CD4-positive, alpha-beta T cell (primary cell): ENCODE results near the gene DDIT4. TPM values are rescaled to one million over a fixed set of nuclear protein-coding genes. Genes with fewer than 3 reads are reported as not detected.

ENCODE experiments used
- ATAC-seq: fragments of 200-7000 bp; cut with Tn5 transposase; one replicate; pipeline ENCODE4 v1.10.0; 2022; ENCODE audit warnings: mild to moderate bottlenecking; ENCODE audit not compliant: poor library complexity
- CTCF ChIA-PET: fragments of 350-600 bp; sonication (Branson Sonifier 250); formaldehyde crosslinking; loops from one replicate; lab custom pipeline; 2021; ENCODE audit warnings: antibody characterized with exemption, inconsistent platforms; lab: Charles Lee
- POLR2A ChIA-PET: fragments of 350-600 bp; sonication (Branson Sonifier 250); formaldehyde crosslinking; loops from one replicate; lab custom pipeline; 2021; ENCODE audit warnings: antibody characterized with exemption, inconsistent platforms; lab: Charles Lee
- DNase-seq, 14 experiments: peaks; one replicate each; pipeline ENCODE4 v3.0.0-alpha.2; 2013 to 2020; ENCODE audit warnings: mixed read lengths in 2 of 14
- H3K27ac ChIP-seq, 2 donors: one replicate each; pipeline versions ENCODE4 v1.5.1 to v1.7.0; 2013; ENCODE audit warnings: low read length in 2 of 2, low read depth in 1 of 2, mild to moderate bottlenecking in 1 of 2
- H3K27me3 ChIP-seq, 2 experiments: 1 replicate in 1 of 2; 2 replicates in 1 of 2; pipeline versions ENCODE4 v1.6.1 to v1.7.0; 2013; ENCODE audit warnings: low read length in 2 of 2, control low read depth in 1 of 2, mild to moderate bottlenecking in 1 of 2, moderate library complexity in 1 of 2; ENCODE audit not compliant: insufficient read depth in 2 of 2, control insufficient read depth in 1 of 2
- H3K36me3 ChIP-seq: one replicate; pipeline ENCODE4 v1.6.1; 2013; ENCODE audit warnings: low read length, control low read depth; ENCODE audit not compliant: insufficient read depth
- H3K4me1 ChIP-seq: one replicate; pipeline ENCODE4 v1.6.1; 2013; ENCODE audit warnings: low read length, control low read depth; ENCODE audit not compliant: insufficient read depth
- H3K4me3 ChIP-seq: one replicate; pipeline ENCODE4 v1.5.1; 2013; ENCODE audit warnings: mild to moderate bottlenecking, low read length, moderate library complexity
- H3K9me3 ChIP-seq, 2 experiments: 1 replicate in 1 of 2; 2 replicates in 1 of 2; pipeline versions ENCODE4 v1.6.1 to v1.7.0; 2013; ENCODE audit warnings: low read length in 2 of 2, mild to moderate bottlenecking in 2 of 2, control low read depth in 1 of 2, moderate library complexity in 1 of 2; ENCODE audit not compliant: control insufficient read depth in 1 of 2, insufficient read depth in 1 of 2
- H3K27ac Mint-ChIP-seq: one replicate; pipeline ENCODE4 v1.8.0; 2020; ENCODE audit warnings: mixed read lengths
- H3K27me3 Mint-ChIP-seq: one replicate; pipeline ENCODE4 v1.8.0; 2021; ENCODE audit warnings: mixed read lengths
- H3K36me3 Mint-ChIP-seq: one replicate; pipeline ENCODE4 v1.8.0; 2021; ENCODE audit warnings: low read depth, mixed read lengths
- H3K4me1 Mint-ChIP-seq: one replicate; pipeline ENCODE4 v1.8.0; 2021; ENCODE audit warnings: low read depth, mixed read lengths
- H3K4me3 Mint-ChIP-seq: one replicate; pipeline ENCODE4 v1.8.0; 2020; ENCODE audit warnings: mild to moderate bottlenecking, mixed read lengths
- H3K9me3 Mint-ChIP-seq: one replicate; pipeline ENCODE4 v1.8.0; 2020; ENCODE audit warnings: mixed read lengths
- intact Hi-C, 2 experiments: fragments of 100-400 bp; cut with DNase I in 1 of 2; cut with micrococcal nuclease in 1 of 2; formaldehyde crosslinking; loops; one replicate each; pipeline versions ENCODE4 v1.15.1 to v1.9.0; 2023 to 2025; cut with DNase I, micrococcal nuclease
- total RNA-seq, 174 experiments: library from RNA in 2 of 174; stranded (reverse) in 2 of 174; gene quantifications; one replicate each; pipeline ENCODE4 v1.2.3 and lab custom pipeline; 2021 to 2026
- TF ChIP-seq, protein P1 (sequence below): fragments of 200-600 bp; IDR thresholded peaks from one replicate; pipeline ENCODE4 v1.8.0; 2022; ENCODE audit warnings: antibody characterized with exemption, mild to moderate bottlenecking

The DDIT4 gene
- total RNA-seq, 2 experiments from 2014 or later = 427 to 436 TPM

DNA sequence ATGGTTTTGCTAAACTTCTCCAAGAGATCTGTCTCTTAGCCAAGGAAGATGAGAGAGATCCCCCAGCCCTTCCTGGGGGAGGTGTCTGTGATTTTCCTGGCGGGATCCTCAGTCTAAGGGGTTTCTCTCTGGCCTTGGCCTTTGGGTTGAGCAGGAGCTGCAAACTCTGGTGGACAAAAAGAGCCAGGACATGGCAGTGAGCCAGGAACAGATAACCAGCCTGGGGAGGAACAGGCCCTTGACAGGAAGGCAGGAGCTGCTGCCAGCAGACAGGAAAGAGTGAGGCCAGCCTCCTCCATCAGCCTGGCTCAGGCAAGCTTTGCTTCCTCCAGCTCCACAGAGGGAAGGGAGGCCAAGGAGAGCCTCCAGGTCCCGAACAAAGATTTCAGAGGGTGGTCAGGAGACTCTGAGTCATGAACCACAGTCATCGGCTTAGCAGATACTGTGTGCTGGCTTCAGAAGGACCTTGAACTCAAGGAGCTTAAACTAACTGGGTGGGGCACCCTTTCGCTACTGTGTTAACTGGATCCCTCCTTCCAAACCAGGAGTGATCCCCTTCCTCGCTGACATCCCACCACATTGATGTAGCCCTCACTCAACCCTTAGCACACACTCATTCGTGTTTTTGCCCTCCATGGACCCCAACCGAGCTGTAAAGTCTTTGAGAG, 34.7 kb downstream of the DDIT4 start:
- Mint-ChIP-seq H3K4me3 (no peak overlapping the region), H3K4me1 (peaks cover 67% of the 10 kb centered on the region), H3K36me3 (no peaks in the 10 kb centered on the region), H3K27me3 (no peaks in the 10 kb centered on the region), H3K27ac (peak overlapping the region; percentile 69), H3K9me3 (no peaks in the 10 kb centered on the region)
- Histone ChIP-seq H3K4me1 (peaks cover 64% of the 10 kb centered on the region), H3K27ac (no peak overlapping the region), H3K9me3 (no peaks in the 10 kb centered on the region), H3K36me3 (no peaks in the 10 kb centered on the region), H3K27me3 (no peaks in the 10 kb centered on the region), H3K4me3 (no peak overlapping the region)
- POLR2A ChIA-PET = interaction anchor here (0.7 to 3.3 kb wide), 7 partner anchors 10 to 33 kb away, joined by 3 to 21 read pairs (median 5); no protein-coding TSS in a partner anchor
- ATAC-seq (no peak), DNase-seq (peak in 4 of 14 experiments; percentile 39 to 70 (median 56))
- TF ChIP-seq, protein P1, sequence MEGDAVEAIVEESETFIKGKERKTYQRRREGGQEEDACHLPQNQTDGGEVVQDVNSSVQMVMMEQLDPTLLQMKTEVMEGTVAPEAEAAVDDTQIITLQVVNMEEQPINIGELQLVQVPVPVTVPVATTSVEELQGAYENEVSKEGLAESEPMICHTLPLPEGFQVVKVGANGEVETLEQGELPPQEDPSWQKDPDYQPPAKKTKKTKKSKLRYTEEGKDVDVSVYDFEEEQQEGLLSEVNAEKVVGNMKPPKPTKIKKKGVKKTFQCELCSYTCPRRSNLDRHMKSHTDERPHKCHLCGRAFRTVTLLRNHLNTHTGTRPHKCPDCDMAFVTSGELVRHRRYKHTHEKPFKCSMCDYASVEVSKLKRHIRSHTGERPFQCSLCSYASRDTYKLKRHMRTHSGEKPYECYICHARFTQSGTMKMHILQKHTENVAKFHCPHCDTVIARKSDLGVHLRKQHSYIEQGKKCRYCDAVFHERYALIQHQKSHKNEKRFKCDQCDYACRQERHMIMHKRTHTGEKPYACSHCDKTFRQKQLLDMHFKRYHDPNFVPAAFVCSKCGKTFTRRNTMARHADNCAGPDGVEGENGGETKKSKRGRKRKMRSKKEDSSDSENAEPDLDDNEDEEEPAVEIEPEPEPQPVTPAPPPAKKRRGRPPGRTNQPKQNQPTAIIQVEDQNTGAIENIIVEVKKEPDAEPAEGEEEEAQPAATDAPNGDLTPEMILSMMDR = no peak
- intact Hi-C loops = no loop called here
- CTCF ChIA-PET = interaction anchor here (0.6 to 1.2 kb wide), 3 partner anchors 10 to 26 kb away, joined by 3 to 4 read pairs (median 3); no protein-coding TSS in a partner anchor

DNA sequence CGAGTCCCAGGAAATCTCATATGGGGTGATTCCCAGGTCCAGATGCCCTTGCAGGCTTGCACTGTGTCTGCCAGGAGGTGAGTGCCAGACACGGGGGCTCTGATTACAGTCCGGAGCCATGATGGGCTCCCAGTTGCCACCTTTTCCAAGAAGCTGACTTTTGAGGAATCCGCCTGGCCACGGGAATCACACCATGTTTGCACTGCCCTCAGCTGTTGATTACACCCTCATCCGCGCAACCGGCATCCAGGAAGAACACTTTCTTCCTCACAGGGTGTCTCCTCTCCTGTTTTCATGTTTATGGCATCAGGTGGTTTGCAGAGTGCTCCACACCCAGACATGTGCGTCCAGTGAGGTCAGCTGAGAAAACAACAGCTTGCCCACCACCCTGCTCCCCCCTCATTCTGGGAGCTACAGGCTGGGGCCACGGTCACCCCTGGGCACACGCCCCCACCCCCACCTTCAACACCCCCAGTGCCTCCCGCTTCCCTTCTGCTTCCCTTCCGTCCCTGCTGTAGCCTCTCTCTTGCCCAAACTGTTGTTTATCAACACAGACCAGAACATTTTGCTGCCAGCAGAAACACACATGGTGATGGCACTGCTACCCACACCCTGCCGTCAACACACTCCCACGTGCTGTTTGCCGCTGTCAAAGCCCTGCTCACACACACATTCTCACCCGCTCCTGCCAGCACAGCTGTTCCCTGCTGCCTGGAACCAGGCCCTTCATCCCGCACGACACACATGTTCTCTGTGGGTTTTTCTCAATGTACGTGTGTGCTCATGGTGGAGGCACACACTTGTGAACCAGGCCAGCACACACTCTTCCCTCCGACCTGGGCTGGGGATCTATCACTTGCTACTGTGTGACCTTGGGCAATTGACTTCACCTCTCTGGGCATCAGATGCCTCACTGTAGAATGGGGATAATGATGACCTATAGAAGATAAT, 35.8 kb downstream of the DDIT4 start:
- DNase-seq = peak in 3 of 14 experiments; percentile 27 to 43 (median 29)
- H3K4me3 Mint-ChIP-seq = peak overlapping the region; percentile 69
- H3K27me3 Mint-ChIP-seq = no peaks in the 10 kb centered on the region
- POLR2A ChIA-PET = interaction anchor here (1.0 to 3.3 kb wide), 6 partner anchors 9 to 34 kb away, joined by 3 to 21 read pairs (median 6); no protein-coding TSS in a partner anchor
- Histone ChIP-seq H3K4me3 (no peak overlapping the region), H3K27me3 (no peaks in the 10 kb centered on the region), H3K27ac (no peak overlapping the region), H3K36me3 (no peaks in the 10 kb centered on the region), H3K4me1 (peaks cover 66% of the 10 kb centered on the region), H3K9me3 (no peaks in the 10 kb centered on the region)
- H3K4me1 Mint-ChIP-seq = peaks cover 59% of the 10 kb centered on the region
- H3K27ac Mint-ChIP-seq = peak overlapping the region; percentile 69
- ATAC-seq = peak; percentile 57
- CTCF ChIA-PET = interaction anchor here (1.2 kb wide), 1 partner anchor 11 kb away, joined by 4 read pairs; no protein-coding TSS in a partner anchor
- TF ChIP-seq, protein P1 = no peak
- H3K9me3 Mint-ChIP-seq = no peaks in the 10 kb centered on the region
- intact Hi-C loops = no loop called here
- H3K36me3 Mint-ChIP-seq = no peaks in the 10 kb centered on the region

DNA sequence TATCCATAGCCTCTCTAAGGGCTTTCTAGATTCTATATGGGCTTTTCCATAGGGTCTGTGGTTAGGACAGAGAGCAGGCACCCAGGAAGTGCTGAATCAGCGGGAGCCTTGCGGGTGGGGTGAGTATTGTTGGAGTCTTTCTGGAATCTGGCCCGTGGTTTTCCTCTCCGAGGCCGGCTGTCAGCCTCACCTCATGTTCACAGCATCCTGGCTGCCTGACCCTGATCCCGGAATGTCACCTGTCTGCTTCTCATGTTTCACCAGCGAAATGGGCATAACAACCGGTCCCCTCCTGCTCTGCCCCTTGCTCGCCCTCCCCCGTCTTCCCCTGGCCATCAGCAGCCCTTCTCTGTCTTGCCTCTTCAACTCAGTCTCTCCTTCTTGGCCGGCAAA, 36.5 kb downstream of the DDIT4 start:
- H3K27me3 Mint-ChIP-seq = no peaks in the 10 kb centered on the region
- H3K9me3 ChIP-seq = no peaks in the 10 kb centered on the region
- intact Hi-C loops = no loop called here
- CTCF ChIA-PET = no interaction called here
- peaks cover 67% of the 10 kb centered on the region for H3K4me1 ChIP-seq
- H3K4me1 Mint-ChIP-seq = peaks cover 61% of the 10 kb centered on the region
- H3K27ac ChIP-seq = no peak overlapping the region
- POLR2A ChIA-PET = interaction anchor here (3.3 kb wide), 1 partner anchor 13 kb away, joined by 21 read pairs; no protein-coding TSS in a partner anchor
- no peaks in the 10 kb centered on the region for H3K9me3 Mint-ChIP-seq
- no peak overlapping the region for H3K4me3 ChIP-seq
- no peaks in the 10 kb centered on the region for H3K36me3 Mint-ChIP-seq
- DNase-seq (no peak), ATAC-seq (no peak)
- H3K36me3 ChIP-seq = no peaks in the 10 kb centered on the region
- H3K27me3 ChIP-seq = no peaks in the 10 kb centered on the region
- H3K4me3 Mint-ChIP-seq = no peak overlapping the region
- peak overlapping the region; percentile 62 for H3K27ac Mint-ChIP-seq
- TF ChIP-seq, protein P1 = no peak
